Tibial artery (tissue), 4 donors: ENCODE measurements around the gene SPEG.
A peak's percentile ranks its signal among the peaks of the same experiment; 100 is the strongest.

ENCODE experiments used
- DNase-seq, 2 donors: peaks; one replicate each; pipeline ENCODE4 v3.0.0-alpha.2; 2019
- H3K27ac ChIP-seq, 2 donors: fragments of 200-600 bp; sonication (generic) in 1 of 2; 1 replicate in 1 of 2; 2 replicates in 1 of 2; pipeline ENCODE4 v1.5.1; 2018 to 2019; ENCODE audit warnings: mild to moderate bottlenecking in 1 of 2
- H3K27me3 ChIP-seq, 2 donors: fragments of 200-600 bp; sonication (generic) in 1 of 2; one replicate each; pipeline versions ENCODE4 v1.5.1 to v1.6.0; 2016 to 2019
- H3K36me3 ChIP-seq, 3 donors: fragments of 200-600 bp; sonication (generic) in 2 of 3; one replicate each; pipeline ENCODE4 v1.5.1; 2016 to 2019; ENCODE audit warnings: mild to moderate bottlenecking in 2 of 3
- H3K4me1 ChIP-seq, 4 donors: fragments of 200-600 bp; sonication (generic) in 2 of 4; 1 replicate in 3 of 4; 2 replicates in 1 of 4; pipeline ENCODE4 v1.5.1; 2016 to 2019
- H3K4me3 ChIP-seq, 2 donors: fragments of 200-600 bp; sonication (generic) in 1 of 2; 1 replicate in 1 of 2; 2 replicates in 1 of 2; pipeline ENCODE4 v1.5.1; 2018 to 2019; ENCODE audit warnings: mild to moderate bottlenecking in 2 of 2
- H3K9me3 ChIP-seq, 3 donors: fragments of 200-600 bp; sonication (generic) in 1 of 3; one replicate each; pipeline ENCODE4 v1.5.1; 2016 to 2019
- CTCF ChIP-seq, 2 experiments: fragments of 200-600 bp in 1 of 2; fragments of 450-650 bp in 1 of 2; IDR thresholded peaks; one replicate each; pipeline ENCODE4 v1.5.1; 2017 to 2019; ENCODE audit warnings: antibody characterized with exemption in 2 of 2, mild to moderate bottlenecking in 1 of 2, moderate library complexity in 1 of 2
- intact Hi-C: fragments of 100-400 bp; cut with DNase I; formaldehyde crosslinking; loops from one replicate; pipeline ENCODE4 v1.15.0; 2023; ENCODE audit warnings: low total_unique reads

SPEG gene

GRCh38 chr2:219538956-219539788 is 104.5 kb downstream of the SPEG start:
- H3K9me3 ChIP-seq = no peaks in the 10 kb centered on the region
- H3K36me3 ChIP-seq = peaks cover 19 to 31% (median 21%) of the 10 kb centered on the region in 3 donors
- H3K27me3 ChIP-seq = no peaks in the 10 kb centered on the region
- DNase-seq = no peak
- TF ChIP-seq CTCF (IDR thresholded peaks at IDR 0.05) = no peak
- H3K4me3 ChIP-seq = no peak overlapping the region
- H3K4me1 ChIP-seq = peaks cover 5 to 24% (median 19%) of the 10 kb centered on the region in 4 donors
- no peak overlapping the region for H3K27ac ChIP-seq
- intact Hi-C loops = loop anchor here (5.0 to 10.0 kb wide), 2 partner anchors 37 to 244 kb away; no protein-coding TSS in a partner anchor

GRCh38 chr2:219539926-219540678 is 105.5 kb downstream of the SPEG start:
- no peak overlapping the region for H3K27ac ChIP-seq
- intact Hi-C loops = loop anchor here (5.0 to 10.0 kb wide), 3 partner anchors 38 to 245 kb away; no protein-coding TSS in a partner anchor
- no peak for DNase-seq
- H3K4me3 ChIP-seq = no peak overlapping the region
- H3K27me3 ChIP-seq = no peaks in the 10 kb centered on the region
- H3K4me1 ChIP-seq = peaks cover 9 to 29% (median 24%) of the 10 kb centered on the region in 4 donors
- H3K9me3 ChIP-seq = no peaks in the 10 kb centered on the region
- TF ChIP-seq CTCF (IDR thresholded peaks at IDR 0.05) = no peak
- H3K36me3 ChIP-seq = peaks cover 19 to 31% (median 21%) of the 10 kb centered on the region in 3 donors

GRCh38 chr2:219540784-219541504 is 106.3 kb downstream of the SPEG start:
- Histone ChIP-seq H3K27ac (no peak overlapping the region), H3K4me3 (no peak overlapping the region), H3K4me1 (peaks cover 9 to 29% (median 24%) of the 10 kb centered on the region in 4 donors), H3K36me3 (peaks cover 19 to 31% (median 21%) of the 10 kb centered on the region in 3 donors), H3K9me3 (no peaks in the 10 kb centered on the region), H3K27me3 (no peaks in the 10 kb centered on the region)
- intact Hi-C loops = loop anchor here (5.0 kb wide), 1 partner anchor 101 kb away; no protein-coding TSS in a partner anchor
- TF ChIP-seq CTCF (IDR thresholded peaks at IDR 0.05) = no peak
- DNase-seq = no peak

GRCh38 chr2:219541611-219542180 is 107.1 kb downstream of the SPEG start:
- DNase-seq = peak; percentile 71 to 86
- H3K4me1 ChIP-seq = peaks cover 9 to 29% (median 24%) of the 10 kb centered on the region in 4 donors
- TF ChIP-seq CTCF (IDR thresholded peaks at IDR 0.05) = peak; percentile 87 to 88
- H3K27me3 ChIP-seq = no peaks in the 10 kb centered on the region
- H3K4me3 ChIP-seq = peak overlapping the region; percentile 14 to 98
- H3K36me3 ChIP-seq = peaks cover 19 to 31% (median 21%) of the 10 kb centered on the region in 3 donors
- no peaks in the 10 kb centered on the region for H3K9me3 ChIP-seq
- peak overlapping the region in 1 of 2 donors; percentile 86 for H3K27ac ChIP-seq
- intact Hi-C loops = loop anchor here (5.0 kb wide), 1 partner anchor 101 kb away; no protein-coding TSS in a partner anchor
